ENCODE measurements around the gene CIPC.

- TF ChIP-seq PHF8 (CRISPR knock-in tag; IDR thresholded peaks at IDR 0.05) (no peak), JUNB (CRISPR knock-in tag; IDR thresholded peaks at IDR 0.05; ENCODE audit: borderline replicate concordance) (no peak), ARID2 (CRISPR knock-in tag; IDR thresholded peaks at IDR 0.05; ENCODE audit: borderline replicate concordance) (no peak), ZNF777 (CRISPR knock-in tag; IDR thresholded peaks at IDR 0.05) (no peak), MED13 (CRISPR knock-in tag; IDR thresholded peaks at IDR 0.05) (no peak), ZNF780A (CRISPR knock-in tag; IDR thresholded peaks at IDR 0.05) (no peak), POLR2A (IDR thresholded peaks at IDR 0.05; ENCODE audit: insufficient read depth in 1 of 2, low read depth in 2 of 2, low read length in 2 of 2) (no peak), RXRB (CRISPR knock-in tag; IDR thresholded peaks at IDR 0.05; ENCODE audit: borderline replicate concordance) (no peak), PATZ1 (CRISPR knock-in tag; IDR thresholded peaks at IDR 0.05) (no peak), ZSCAN20 (CRISPR knock-in tag; IDR thresholded peaks at IDR 0.05; ENCODE audit: borderline replicate concordance) (no peak), SP4 (CRISPR knock-in tag; IDR thresholded peaks at IDR 0.05) (no peak), PHF21A (CRISPR knock-in tag; IDR thresholded peaks at IDR 0.05) (no peak), MAZ (IDR thresholded peaks at IDR 0.05; ENCODE audit: borderline replicate concordance, low read depth, low read length) (no peak), MAZ (CRISPR knock-in tag; IDR thresholded peaks at IDR 0.05; ENCODE audit: low read depth) (no peak)
- TF ChIP-seq, protein P1, sequence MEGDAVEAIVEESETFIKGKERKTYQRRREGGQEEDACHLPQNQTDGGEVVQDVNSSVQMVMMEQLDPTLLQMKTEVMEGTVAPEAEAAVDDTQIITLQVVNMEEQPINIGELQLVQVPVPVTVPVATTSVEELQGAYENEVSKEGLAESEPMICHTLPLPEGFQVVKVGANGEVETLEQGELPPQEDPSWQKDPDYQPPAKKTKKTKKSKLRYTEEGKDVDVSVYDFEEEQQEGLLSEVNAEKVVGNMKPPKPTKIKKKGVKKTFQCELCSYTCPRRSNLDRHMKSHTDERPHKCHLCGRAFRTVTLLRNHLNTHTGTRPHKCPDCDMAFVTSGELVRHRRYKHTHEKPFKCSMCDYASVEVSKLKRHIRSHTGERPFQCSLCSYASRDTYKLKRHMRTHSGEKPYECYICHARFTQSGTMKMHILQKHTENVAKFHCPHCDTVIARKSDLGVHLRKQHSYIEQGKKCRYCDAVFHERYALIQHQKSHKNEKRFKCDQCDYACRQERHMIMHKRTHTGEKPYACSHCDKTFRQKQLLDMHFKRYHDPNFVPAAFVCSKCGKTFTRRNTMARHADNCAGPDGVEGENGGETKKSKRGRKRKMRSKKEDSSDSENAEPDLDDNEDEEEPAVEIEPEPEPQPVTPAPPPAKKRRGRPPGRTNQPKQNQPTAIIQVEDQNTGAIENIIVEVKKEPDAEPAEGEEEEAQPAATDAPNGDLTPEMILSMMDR (CRISPR knock-in tag; IDR thresholded peaks at IDR 0.05): no peak
Observed at GRCh38 chr14:77145975-77146740, 48.1 kb downstream of the CIPC start.
